Thymus (tissue), 11 donors: ENCODE results near the gene MEIKIN. TPM values are rescaled to one million over a fixed set of nuclear protein-coding genes. Genes with fewer than 3 reads are reported as not detected.

ENCODE experiments used
- DNase-seq, 9 donors: peaks; one replicate each; pipeline ENCODE4 v3.0.0-alpha.2; 2013; ENCODE audit warnings: low spot score in 9 of 9, low read depth in 6 of 9, missing footprints in 1 of 9
- H3K27ac ChIP-seq, 2 donors: one replicate each; pipeline ENCODE4 v1.5.1; 2013; ENCODE audit warnings: control low read depth in 1 of 2, low read depth in 1 of 2, low read length in 1 of 2, mild to moderate bottlenecking in 1 of 2, moderate library complexity in 1 of 2
- H3K27me3 ChIP-seq, 2 donors: one replicate each; pipeline ENCODE4 v1.5.1; 2013; ENCODE audit warnings: low read length in 1 of 2; ENCODE audit not compliant: control insufficient read depth in 2 of 2, insufficient read depth in 1 of 2
- H3K36me3 ChIP-seq, 2 donors: one replicate each; pipeline ENCODE4 v1.5.1; 2013; ENCODE audit warnings: low read length in 1 of 2, mild to moderate bottlenecking in 1 of 2, moderate library complexity in 1 of 2; ENCODE audit not compliant: control insufficient read depth in 2 of 2, insufficient read depth in 2 of 2
- H3K4me1 ChIP-seq, 2 donors: one replicate each; pipeline ENCODE4 v1.5.1; 2013; ENCODE audit warnings: low read length in 2 of 2; ENCODE audit not compliant: control insufficient read depth in 2 of 2, insufficient read depth in 2 of 2
- H3K4me3 ChIP-seq, 2 donors: one replicate each; pipeline ENCODE4 v1.5.1; 2013; ENCODE audit warnings: low read length in 2 of 2, control low read depth in 1 of 2, mild to moderate bottlenecking in 1 of 2
- H3K9me3 ChIP-seq, 2 donors: one replicate each; pipeline ENCODE4 v1.5.1; 2013; ENCODE audit warnings: low read length in 1 of 2, mild to moderate bottlenecking in 1 of 2; ENCODE audit not compliant: control insufficient read depth in 2 of 2, insufficient read depth in 1 of 2
- WGBS: extraction: QIAGEN DNeasy Blood & Tissue Kit; methylation state at CpG from one replicate; pipeline ENCODE4 v1.1.7; 2013; 5-methylcytosine and 5-hydroxymethylcytosine counted together
- polyA plus RNA-seq: library from polyadenylated mRNA; stranded (reverse); fragments of 200-250 nt; gene quantifications from one replicate; pipeline ENCODE4 v1.2.3, GENCODE V29; 2013
- total RNA-seq: library from RNA; stranded (reverse); fragments of 120-200 nt; gene quantifications from one replicate; pipeline ENCODE4 v1.2.4, GENCODE V29; 2013
- donor health status: healthy.

Gene MEIKIN
- total and polyA plus RNA-seq, 2 donors = 0.09 to 0.14 TPM

GRCh38 chr5:131810510-131811249 lies 134.8 kb downstream of the MEIKIN start:
- no peaks in the 10 kb centered on the region for H3K36me3 ChIP-seq
- H3K27me3 ChIP-seq = no peaks in the 10 kb centered on the region
- H3K9me3 ChIP-seq = no peaks in the 10 kb centered on the region
- 15% methylated on average over 3 of the region's 3 CpGs for WGBS
- DNase-seq = peak in 1 of 9 donors; percentile 2
- no peak overlapping the region for H3K27ac ChIP-seq
- H3K4me1 ChIP-seq = no peaks in the 10 kb centered on the region
- no peak overlapping the region for H3K4me3 ChIP-seq

GRCh38 chr5:131796793-131797693 lies 148.4 kb downstream of the MEIKIN start, which contains the start of gene FNIP1:
Gene FNIP1, minus strand, starts transcription at chr5:131797017. Its CDS starts 96 bp downstream, at chr5:131796921.
- peaks cover 0 to 5% of the 10 kb centered on the region in 2 donors for H3K9me3 ChIP-seq
- WGBS = under 1% methylated on average over 79 of the region's 79 CpGs
- peak within 1 kb of the TSS; percentile 87 to 99 for H3K4me3 ChIP-seq
- DNase-seq = peak; percentile 83 to 98 (median 95)
- H3K27me3 ChIP-seq = no peaks in the 10 kb centered on the region
- H3K36me3 ChIP-seq = no peaks in the 10 kb centered on the region
- H3K4me1 ChIP-seq = peaks cover 9 to 11% of the 10 kb centered on the region in 2 donors
- peak within 1 kb of the TSS; percentile 82 to 96 for H3K27ac ChIP-seq

- H3K27ac ChIP-seq = peak overlapping the region; percentile 82 to 96
- H3K4me3 ChIP-seq = peak overlapping the region; percentile 87 to 99
- no peaks in the 10 kb centered on the region for H3K36me3 ChIP-seq
- DNase-seq = peak in 7 of 9 donors; percentile 3 to 55 (median 19)
- H3K27me3 ChIP-seq = no peaks in the 10 kb centered on the region
- H3K4me1 ChIP-seq = peaks cover 9 to 11% of the 10 kb centered on the region in 2 donors
- under 1% methylated on average over 56 of the region's 56 CpGs for WGBS
- peaks cover 0 to 5% of the 10 kb centered on the region in 2 donors for H3K9me3 ChIP-seq
Observed at GRCh38 chr5:131795879-131796792, 149.3 kb downstream of the MEIKIN start.

- peaks cover 9 to 11% of the 10 kb centered on the region in 2 donors for H3K4me1 ChIP-seq
Observed at GRCh38 chr5:131795228-131795627, 150.2 kb downstream of the MEIKIN start.

GRCh38 chr5:131794586-131794985 lies 150.9 kb downstream of the MEIKIN start:
- Histone ChIP-seq H3K36me3 (no peaks in the 10 kb centered on the region), H3K27me3 (no peaks in the 10 kb centered on the region), H3K4me1 (peaks cover 9 to 11% of the 10 kb centered on the region in 2 donors), H3K9me3 (peaks cover 0 to 5% of the 10 kb centered on the region in 2 donors), H3K4me3 (no peak overlapping the region), H3K27ac (no peak overlapping the region)
- WGBS = 75% methylated on average over 4 of the region's 4 CpGs
- peak in 1 of 9 donors; percentile 4 for DNase-seq

More at GRCh38 chr5:131795228-131795627, 150.2 kb downstream of the MEIKIN start:
- DNase-seq = peak in 2 of 9 donors; percentile 10 to 14
- Histone ChIP-seq H3K27me3 (no peaks in the 10 kb centered on the region), H3K4me3 (peak overlapping the region; percentile 87 to 99), H3K27ac (no peak overlapping the region), H3K9me3 (peaks cover 0 to 5% of the 10 kb centered on the region in 2 donors), H3K36me3 (no peaks in the 10 kb centered on the region)
- 38% methylated on average over 6 of the region's 6 CpGs for WGBS

- Histone ChIP-seq H3K27ac (no peak overlapping the region), H3K4me3 (no peak overlapping the region), H3K36me3 (no peaks in the 10 kb centered on the region), H3K27me3 (no peaks in the 10 kb centered on the region), H3K9me3 (peaks cover 0 to 5% of the 10 kb centered on the region in 2 donors), H3K4me1 (peaks cover 9 to 10% of the 10 kb centered on the region in 2 donors)
- 99% methylated on average over 2 of the region's 2 CpGs for WGBS
- DNase-seq = no peak
Observed at GRCh38 chr5:131792896-131793295, 152.6 kb downstream of the MEIKIN start.

- Histone ChIP-seq H3K4me1 (peaks cover 4 to 6% of the 10 kb centered on the region in 2 donors), H3K27ac (no peak overlapping the region), H3K36me3 (no peaks in the 10 kb centered on the region), H3K4me3 (no peak overlapping the region), H3K27me3 (no peaks in the 10 kb centered on the region), H3K9me3 (no peaks in the 10 kb centered on the region)
- DNase-seq = no peak
- WGBS = 96% methylated on average over 6 of the region's 6 CpGs
Observed at GRCh38 chr5:131791866-131792265, 153.6 kb downstream of the MEIKIN start.

GRCh38 chr5:131790550-131790949 lies 154.9 kb downstream of the MEIKIN start:
- no peak overlapping the region for H3K27ac ChIP-seq
- no peak for DNase-seq
- peaks cover 4% of the 10 kb centered on the region in 2 donors for H3K4me1 ChIP-seq
- WGBS = 98% methylated on average over 2 of the region's 2 CpGs
- no peak overlapping the region for H3K4me3 ChIP-seq
- H3K27me3 ChIP-seq = no peaks in the 10 kb centered on the region
- no peaks in the 10 kb centered on the region for H3K9me3 ChIP-seq
- no peaks in the 10 kb centered on the region for H3K36me3 ChIP-seq
